Stimulated activated CD4-positive, alpha-beta T cell treated with anti-CD3 and anti-CD28 coated beads, Interleukin-15, amount 100 ng/mL, for 48 hours (primary cell): Measurements from ENCODE around the gene CLEC16A.
A peak's percentile ranks its signal among the peaks of the same experiment; 100 is the strongest.
"Not testable (repeated sequence)": the region's sequence is repeated elsewhere in the genome, so short reads cannot be mapped to it uniquely, and the experiment has no call there.

ENCODE experiments used
- DNase-seq, 2 donors: peaks; one replicate each; pipeline ENCODE4 v3.0.0-alpha.2; 2020; ENCODE audit warnings: low read depth in 2 of 2

CLEC16A gene

DNA sequence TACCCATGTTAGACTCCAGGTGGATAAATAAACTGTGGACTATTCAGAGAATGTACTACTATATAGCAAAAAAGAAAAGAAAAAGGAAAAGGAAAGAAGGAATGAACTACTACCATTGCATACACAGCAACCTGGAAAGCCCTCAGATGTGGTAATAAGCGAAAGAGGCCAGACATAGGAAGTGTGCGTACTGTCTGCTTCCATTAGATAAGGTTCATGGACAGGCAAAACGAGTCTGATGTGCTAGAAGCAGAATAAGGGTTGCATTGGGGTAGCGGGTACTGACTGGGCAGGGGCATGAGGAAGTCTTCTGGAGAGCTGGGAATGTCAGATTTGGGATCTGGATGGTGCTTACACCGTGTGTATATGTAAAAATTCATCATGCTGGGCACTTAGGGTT, 21.8 kb downstream of the CLEC16A start:
- no peak for DNase-seq

- DNase-seq, result not testable (repeated sequence)
These were observed 22.2 kb downstream of the CLEC16A start for GRCh38 chr16:10966559-10966958.

- no peak for DNase-seq
These were observed 23.6 kb downstream of the CLEC16A start for GRCh38 chr16:10967986-10968385.

DNA sequence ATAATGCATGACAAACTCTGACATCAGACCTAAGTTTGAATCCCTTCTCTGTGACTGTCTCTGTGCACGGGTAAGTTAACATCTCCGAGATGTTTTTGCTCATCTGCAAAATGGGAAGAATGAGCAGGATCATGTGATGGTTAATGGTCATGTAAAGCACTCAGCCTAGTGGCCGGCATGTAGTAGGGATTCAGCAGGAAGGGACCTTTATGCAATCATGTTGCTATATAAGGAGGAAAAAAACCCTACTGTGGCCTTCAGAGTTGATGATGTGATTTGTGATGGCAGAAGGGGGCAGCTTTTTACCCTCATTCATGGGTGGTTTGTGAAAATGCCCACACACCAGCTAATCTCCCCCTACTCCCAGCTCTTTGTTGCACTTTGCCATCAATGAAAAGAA, 24.1 kb downstream of the CLEC16A start:
- DNase-seq, result no peak

DNA sequence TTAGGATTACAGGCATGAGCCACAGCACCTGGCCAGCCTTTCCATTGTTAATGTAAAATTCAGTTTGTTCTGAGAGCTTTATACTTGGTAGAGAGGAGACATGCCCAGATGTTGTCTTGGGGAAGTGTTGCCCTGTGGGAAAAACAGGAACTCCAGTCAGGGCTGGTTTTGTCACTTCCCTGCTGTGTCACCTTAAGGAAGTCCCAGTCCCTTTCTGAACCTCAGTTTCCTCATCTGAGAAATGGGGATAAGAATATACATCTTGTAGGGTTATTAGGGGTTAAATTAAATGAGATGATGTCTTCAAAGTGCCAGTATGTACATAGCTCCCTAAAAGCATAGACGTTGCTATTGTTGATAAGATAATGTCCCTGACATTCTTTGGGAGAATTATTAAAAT, 25.3 kb downstream of the CLEC16A start:
- DNase-seq, result no peak

DNA sequence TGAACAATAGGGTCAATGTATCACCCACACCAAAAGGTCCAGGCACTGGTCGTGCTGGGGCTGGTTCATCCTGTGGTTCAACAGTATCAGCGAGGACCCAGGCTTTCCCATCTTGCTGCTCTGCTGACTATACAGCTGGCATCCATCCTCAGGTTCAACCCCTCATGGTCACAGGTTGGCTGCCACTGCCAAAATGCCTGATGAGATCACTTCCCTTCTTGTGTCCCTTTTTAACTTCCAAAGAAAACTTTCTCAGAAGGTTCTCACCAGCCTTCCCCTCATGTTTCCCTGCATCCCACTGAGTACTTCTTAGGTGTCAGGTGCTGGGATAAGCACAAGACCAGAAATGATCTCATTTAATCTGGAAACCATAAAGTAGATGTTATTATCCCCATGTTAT, 25.7 kb downstream of the CLEC16A start:
- no peak for DNase-seq

DNA sequence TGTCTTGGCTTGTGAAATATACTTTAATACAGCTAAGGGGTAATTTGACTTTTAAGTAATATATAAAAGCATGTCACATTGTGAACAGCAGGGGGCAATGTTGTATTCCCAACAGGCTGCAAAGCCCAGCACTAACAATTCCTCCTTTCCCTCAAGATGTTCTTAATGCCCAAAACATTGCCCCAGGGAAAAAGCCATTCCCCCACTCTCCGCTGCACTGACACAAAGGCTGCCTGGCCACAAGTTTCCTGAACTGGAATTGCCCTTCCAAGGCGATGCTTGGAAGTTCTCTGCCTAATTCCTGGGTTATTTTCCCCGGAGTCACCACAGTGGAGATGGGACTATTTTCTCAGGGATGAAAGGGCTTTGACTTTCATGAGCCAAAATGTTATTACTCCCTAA, 27.2 kb downstream of the CLEC16A start:
- DNase-seq, result no peak

DNA sequence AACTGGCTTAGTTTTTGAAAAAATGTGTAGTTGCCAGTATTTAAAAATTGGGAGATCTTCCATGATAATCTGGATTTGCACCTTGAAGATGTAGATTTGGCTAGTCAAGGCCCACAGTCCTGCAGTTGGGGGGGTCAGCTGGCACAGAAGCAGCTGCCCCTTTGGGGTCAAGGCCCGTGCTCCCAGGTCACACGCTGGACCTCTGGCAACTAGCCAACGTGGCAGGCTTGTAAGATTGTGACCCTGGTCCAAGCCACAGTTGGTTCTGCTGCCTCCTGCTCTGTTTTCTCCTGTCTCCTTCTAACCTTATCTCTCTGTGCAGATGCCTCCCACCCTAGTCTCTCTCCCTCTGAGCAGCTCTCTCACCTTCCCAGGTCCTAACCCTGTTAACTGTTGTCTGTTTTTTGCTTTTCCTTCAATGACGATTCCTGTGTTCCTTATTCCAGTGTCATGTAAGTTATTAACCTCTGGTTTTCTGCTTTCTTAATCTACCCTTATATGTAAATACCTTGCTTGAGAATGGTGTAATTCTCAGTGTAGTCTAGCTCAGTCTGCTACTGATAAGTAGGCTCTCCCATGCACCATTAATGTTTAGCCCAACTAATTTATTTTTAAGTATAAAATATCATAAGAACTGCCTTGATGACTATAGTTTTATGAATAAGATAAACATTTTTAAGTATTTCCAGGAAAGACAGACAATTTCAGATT, 27.9 kb downstream of the CLEC16A start:
- DNase-seq, result no peak

DNA sequence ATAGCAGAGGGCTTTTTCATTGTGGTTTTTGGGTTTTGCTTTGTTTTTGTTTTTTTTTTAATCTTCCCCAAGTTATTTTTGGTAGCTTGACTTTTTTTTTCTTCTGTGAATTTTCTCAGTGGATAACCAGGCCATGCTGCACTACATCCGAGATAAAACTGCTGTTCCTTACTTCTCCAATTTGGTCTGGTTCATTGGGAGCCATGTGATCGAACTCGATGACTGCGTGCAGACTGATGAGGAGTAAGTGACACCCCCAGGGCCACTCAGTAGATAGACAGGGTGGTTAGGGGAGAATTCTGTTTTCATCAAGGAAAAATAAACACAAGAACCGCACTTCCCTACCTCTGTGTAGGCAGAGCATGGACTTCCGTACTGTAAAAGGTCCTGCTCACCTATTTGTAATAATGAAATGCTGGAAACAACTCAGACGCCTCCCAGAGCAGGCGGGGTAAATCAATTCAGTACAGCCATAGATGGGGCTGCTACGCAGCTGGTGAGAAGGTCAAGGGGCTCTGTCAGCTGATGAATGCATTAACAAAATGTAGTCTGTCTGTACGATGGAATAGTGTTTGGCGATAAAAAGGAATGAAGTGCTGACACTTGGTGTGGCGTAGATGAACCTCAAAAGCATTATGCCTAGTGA, 28.6 kb downstream of the CLEC16A start:
- no peak for DNase-seq

DNA sequence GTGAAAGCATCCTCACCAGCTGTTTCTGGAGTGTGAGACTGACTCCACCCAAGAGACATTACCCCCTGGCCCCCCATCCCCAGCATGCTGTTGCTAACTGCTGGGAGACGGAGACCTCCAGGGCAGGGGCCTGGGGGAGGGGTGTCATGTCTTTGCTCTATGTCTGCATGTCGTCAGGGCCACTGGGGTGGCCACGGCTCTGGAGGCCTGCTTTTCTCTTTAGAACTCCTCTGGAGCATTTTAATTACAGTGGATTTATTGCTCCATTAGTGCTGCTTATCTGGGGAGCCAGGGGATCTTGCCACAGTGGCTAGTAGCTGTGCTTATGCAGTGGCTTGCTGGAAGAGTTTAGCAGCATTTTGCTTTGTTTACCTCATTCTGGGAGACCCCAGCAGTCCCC, 32.3 kb downstream of the CLEC16A start:
- DNase-seq, result no peak

GRCh38 chr16:10978124-10978523, 33.8 kb downstream of the CLEC16A start:
- DNase-seq, result no peak

DNA sequence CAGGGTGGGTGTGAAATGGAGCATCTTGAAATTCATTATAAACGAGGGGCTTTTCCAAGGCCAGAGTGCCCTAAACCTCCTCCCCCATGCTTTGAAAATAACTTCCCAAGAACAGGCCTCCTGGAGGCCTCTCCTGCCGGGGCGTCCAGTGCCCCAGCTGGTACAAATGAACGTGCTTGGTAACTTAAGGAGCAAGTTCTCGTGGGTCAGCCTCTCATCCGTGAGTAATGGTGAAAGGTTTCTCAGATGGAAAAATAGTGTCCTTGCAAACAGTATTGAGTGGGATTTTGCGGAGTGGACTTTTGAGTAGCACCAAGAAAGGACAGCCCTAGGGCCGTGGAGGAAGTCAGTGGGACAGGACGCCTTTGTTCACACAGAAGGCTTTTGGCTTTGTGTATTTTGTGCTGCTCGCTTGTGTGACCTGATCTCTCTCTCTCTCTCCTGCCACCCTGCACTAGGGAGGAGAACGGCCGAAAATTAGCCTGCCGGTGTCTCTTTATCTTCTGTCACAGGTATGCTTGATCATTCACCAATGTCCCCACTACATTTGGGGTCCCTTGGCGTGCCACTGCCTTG, 34.6 kb downstream of the CLEC16A start:
- DNase-seq, result no peak

GRCh38 chr16:10979717-10980601, 35.6 kb downstream of the CLEC16A start:
- DNase-seq, result no peak

DNA sequence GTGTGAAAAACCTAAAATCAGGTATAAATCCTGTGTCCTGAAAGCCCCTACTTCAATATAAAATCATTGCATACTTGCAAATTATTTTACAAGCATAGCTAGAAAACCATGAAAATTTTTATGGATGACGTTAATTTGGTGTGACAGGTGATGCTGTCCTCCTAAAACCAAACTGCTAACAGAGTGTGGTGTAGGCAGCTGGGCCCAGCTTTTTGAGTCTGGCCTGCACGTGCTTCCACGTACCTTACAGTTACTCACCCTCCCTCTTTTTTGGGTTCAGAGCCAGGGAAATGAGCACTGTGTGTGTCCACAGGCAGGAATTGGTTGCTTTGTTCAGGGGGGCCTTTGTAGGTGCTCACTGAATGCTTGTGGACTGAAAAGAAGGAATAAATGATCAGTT, 36.4 kb downstream of the CLEC16A start:
- no peak for DNase-seq

DNA sequence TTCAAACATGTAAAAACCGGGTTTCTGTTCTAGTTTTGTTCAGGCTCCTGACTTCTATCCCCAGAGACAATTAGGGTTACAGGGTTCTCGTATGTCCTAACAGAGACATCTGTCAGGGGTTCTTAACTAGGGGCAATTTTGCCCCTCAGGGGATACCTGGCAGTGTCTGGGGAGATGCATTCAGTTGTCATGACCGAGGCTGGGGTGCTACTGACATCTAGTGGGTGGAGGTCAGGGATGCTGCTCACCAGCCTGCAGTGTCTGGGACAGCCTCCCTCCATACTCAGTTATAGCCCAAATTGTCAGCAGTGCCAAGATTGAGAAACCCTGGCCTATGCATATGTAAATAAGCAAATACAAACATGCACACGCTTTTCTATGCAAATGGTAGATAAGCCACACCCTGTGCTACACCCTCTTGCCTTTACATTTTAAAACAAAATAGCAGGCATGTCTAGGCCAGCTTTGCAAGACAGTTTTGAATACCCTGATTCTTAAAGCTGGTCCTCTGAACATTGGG, 37.4 kb downstream of the CLEC16A start:
- DNase-seq, result no peak

- DNase-seq, result no peak
These were observed 38.2 kb downstream of the CLEC16A start for GRCh38 chr16:10982465-10983150.

DNA sequence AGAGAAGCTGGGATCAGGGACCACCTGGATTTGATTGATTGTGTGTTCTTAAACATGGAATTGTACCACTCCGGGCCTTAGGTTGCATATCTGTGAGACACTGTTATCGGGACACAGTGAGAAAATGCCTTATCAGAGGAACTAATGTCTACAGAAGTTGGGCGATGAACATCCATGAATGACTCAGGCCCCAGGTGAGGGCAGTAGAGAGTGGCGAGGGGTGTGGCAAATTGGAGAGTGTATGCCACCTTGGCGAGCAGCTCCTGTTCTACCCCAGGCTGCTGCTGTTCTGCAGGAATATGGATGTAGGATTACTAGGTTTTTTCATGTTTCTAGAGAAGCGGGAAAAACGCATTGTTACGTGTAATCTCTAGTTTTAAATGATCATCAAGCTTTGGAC, 38.8 kb downstream of the CLEC16A start:
- no peak for DNase-seq

- DNase-seq, result no peak
These were observed 40.1 kb downstream of the CLEC16A start for GRCh38 chr16:10984509-10984908.

DNA sequence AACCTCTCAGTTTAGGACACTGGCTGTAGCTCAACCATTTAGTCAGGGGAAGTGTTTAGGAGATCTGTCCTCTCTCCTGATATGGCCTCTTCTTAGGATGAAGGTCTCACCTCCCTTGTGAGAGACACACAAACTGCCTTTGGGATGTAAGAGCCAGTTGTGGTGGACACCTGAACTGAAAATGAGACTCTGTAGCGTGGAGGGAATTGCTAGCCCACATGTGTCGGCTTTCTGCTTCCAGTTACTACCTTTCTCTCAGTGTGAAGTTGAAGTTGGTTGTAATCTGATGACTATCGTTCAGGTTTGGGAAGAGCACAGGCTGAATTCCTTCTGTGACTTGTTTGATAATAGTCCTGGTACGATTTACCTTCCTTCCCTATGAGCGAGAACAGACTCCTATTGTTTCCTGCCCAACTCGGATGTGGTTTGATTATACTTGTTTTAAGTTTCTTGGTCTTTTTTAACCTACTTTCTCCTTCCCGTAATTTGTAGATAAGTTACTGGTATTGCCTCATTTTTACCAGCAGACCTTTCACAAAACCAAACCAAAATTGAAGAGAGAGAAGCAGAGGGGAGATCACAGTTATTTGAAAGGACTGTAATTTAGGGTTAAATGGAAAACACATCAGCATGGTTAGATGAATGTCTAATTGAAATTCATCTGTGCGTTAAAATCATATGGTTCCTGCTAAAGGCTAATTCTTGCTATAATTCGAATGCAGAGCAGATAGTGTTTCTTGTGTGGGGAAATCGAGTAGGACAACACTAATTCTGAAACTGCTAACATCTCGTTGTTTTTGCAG, 43.2 kb downstream of the CLEC16A start:
- DNase-seq, result no peak

- DNase-seq, result peak; percentile 79 to 85
These were observed 43.9 kb downstream of the CLEC16A start for GRCh38 chr16:10988164-10988803.
